Prostate gland (tissue), 2 donors: ENCODE data around the gene RTN4R. TPM values are rescaled to one million over a fixed set of nuclear protein-coding genes. Genes with fewer than 3 reads are reported as not detected.
"Not testable (repeated sequence)": the region's sequence is repeated elsewhere in the genome, so short reads cannot be mapped to it uniquely, and the experiment has no call there.

ENCODE experiments used
- DNase-seq: peaks from one replicate; pipeline ENCODE4 v3.0.0-alpha.2; 2019; ENCODE audit warnings: low spot score
- H3K27ac ChIP-seq, 2 donors: fragments of 200-600 bp; sonication (generic); 2 replicates each; pipeline ENCODE4 v1.5.1; 2017 to 2019
- H3K27me3 ChIP-seq: fragments of 200-600 bp; sonication (generic); replicated peaks from 2 replicates; pipeline ENCODE4 v1.5.1; 2019; ENCODE audit not compliant: insufficient read depth
- H3K36me3 ChIP-seq, 2 donors: fragments of 200-600 bp; sonication (generic); 1 replicate in 1 of 2; 2 replicates in 1 of 2; pipeline versions ENCODE4 v1.5.1 to v1.8.1; 2017 to 2019
- H3K4me1 ChIP-seq: fragments of 200-600 bp; sonication (generic); replicated peaks from 2 replicates; pipeline ENCODE4 v1.5.1; 2019
- H3K4me3 ChIP-seq, 2 donors: fragments of 200-600 bp; sonication (generic); 2 replicates each; pipeline ENCODE4 v1.5.1; 2017 to 2019
- H3K9me3 ChIP-seq: fragments of 200-600 bp; sonication (generic); 2 replicates; pipeline ENCODE4 v1.5.1; 2017
- POLR2A ChIP-seq: fragments of 450-650 bp; IDR thresholded peaks from one replicate; pipeline ENCODE4 v1.6.1; 2016; ENCODE audit warnings: antibody characterized with exemption, mild to moderate bottlenecking
- POLR2AphosphoS5 ChIP-seq: sonication (generic); formaldehyde crosslinking; IDR thresholded peaks from one replicate; pipeline ENCODE4 v1.6.1; 2017; ENCODE audit warnings: antibody characterized with exemption
- WGBS: methylation state at CpG from one replicate; pipeline ENCODE4 v1.1.5; 2018; 5-methylcytosine and 5-hydroxymethylcytosine counted together
- intact Hi-C: fragments of 100-400 bp; cut with DNase I; formaldehyde crosslinking; loops from one replicate; pipeline ENCODE4 v1.14.2; 2022
- total RNA-seq, 2 donors: library from RNA; depleted of rRNA; stranded (reverse); fragments of >200 nt; gene quantifications; one replicate each; pipeline ENCODE4 v1.1.0, GENCODE V29; 2016
- TF ChIP-seq, protein P1 (sequence below), 4 experiments: fragments of 200-600 bp in 2 of 4; fragments of 450-650 bp in 2 of 4; sonication (generic) in 2 of 4; IDR thresholded peaks; 1 replicate in 3 of 4; 2 replicates in 1 of 4; pipeline ENCODE4 v1.5.1; 2016 to 2019; ENCODE audit warnings: antibody characterized with exemption in 4 of 4, mild to moderate bottlenecking in 2 of 4, moderate library complexity in 2 of 4

Gene RTN4R
- total RNA-seq, 2 donors from 2014 or later = 4.4 to 6.0 TPM

DNA sequence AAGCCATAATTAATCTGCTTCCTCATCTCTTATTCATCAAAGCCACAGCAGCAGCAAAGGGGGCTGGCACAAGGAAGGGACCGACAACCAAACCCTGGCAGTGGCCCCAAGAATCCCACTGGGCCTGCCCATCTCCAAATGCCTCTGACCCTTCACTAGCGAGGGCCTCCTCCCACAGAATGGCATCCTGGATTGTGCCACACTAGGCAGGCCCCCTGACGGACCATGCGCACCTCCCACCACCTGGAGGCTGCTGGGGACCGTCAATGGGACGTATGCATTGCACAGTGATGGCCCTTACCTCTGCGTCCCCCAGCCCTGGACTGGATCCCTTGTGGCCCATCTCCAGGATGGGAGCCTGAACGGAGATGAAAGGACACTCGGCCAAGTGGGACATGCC, 4.1 kb upstream of the RTN4R start:
- intact Hi-C loops = no loop called here
- WGBS = 92% methylated on average over 9 of the region's 9 CpGs

DNA sequence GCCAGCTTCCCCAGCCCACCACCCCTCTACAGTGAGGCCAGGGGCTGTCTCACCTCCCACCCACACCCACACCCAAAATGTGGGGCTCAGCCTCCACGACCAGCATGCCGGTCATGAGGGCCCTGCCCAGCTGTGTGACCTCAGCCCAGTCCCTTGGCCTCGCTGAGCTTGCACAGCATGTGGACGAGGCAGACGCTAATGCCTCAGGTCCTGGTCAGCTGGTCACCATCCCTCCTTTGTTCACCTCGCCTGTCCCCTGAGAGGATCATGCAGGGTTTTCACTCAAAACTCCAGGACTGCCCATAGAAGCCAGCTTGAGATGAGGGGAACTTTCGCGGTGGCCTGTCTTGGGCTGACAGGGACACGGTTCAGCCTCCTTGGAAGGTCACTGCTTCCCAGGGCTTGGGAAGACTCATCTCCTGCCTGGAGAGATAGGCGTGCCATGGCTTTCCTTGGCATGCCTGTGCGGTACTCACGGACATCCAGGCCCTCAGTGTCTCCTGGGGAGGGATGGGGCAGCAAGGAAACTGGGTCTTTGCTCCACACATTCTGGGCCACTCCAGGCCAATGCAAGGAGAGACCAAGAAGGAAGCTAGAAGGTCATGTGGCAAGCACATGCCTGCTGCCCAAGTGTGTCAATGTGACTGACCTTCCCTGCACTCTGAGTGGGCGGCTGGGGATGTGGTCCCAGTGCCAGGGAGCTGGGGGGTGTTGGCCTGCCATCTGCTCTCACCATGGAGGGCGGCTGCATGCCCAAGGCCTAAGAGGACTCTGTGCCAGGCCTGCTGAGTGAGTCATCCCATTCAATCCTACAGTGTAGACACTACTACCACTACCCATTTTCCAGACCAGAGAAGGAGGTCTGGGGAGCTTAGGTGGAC, 3.2 kb upstream of the RTN4R start:
- H3K27me3 ChIP-seq = no peaks in the 10 kb centered on the region
- intact Hi-C loops = no loop called here
- TF ChIP-seq, protein P1, sequence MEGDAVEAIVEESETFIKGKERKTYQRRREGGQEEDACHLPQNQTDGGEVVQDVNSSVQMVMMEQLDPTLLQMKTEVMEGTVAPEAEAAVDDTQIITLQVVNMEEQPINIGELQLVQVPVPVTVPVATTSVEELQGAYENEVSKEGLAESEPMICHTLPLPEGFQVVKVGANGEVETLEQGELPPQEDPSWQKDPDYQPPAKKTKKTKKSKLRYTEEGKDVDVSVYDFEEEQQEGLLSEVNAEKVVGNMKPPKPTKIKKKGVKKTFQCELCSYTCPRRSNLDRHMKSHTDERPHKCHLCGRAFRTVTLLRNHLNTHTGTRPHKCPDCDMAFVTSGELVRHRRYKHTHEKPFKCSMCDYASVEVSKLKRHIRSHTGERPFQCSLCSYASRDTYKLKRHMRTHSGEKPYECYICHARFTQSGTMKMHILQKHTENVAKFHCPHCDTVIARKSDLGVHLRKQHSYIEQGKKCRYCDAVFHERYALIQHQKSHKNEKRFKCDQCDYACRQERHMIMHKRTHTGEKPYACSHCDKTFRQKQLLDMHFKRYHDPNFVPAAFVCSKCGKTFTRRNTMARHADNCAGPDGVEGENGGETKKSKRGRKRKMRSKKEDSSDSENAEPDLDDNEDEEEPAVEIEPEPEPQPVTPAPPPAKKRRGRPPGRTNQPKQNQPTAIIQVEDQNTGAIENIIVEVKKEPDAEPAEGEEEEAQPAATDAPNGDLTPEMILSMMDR (IDR thresholded peaks at IDR 0.05) = no peak
- TF ChIP-seq POLR2A (no peak), POLR2AphosphoS5 (no peak)
- no peaks in the 10 kb centered on the region for H3K36me3 ChIP-seq
- WGBS = 92% methylated on average over 10 of the region's 14 CpGs
- H3K4me1 ChIP-seq = no peaks in the 10 kb centered on the region
- no peak overlapping the region for H3K4me3 ChIP-seq
- H3K27ac ChIP-seq = no peak overlapping the region
- DNase-seq = no peak
- H3K9me3 ChIP-seq = no peaks in the 10 kb centered on the region

More for the DNA sequence above, 4.1 kb upstream of the RTN4R start:
- TF ChIP-seq, protein P1 (IDR thresholded peaks at IDR 0.05) = no peak
- no peak for TF ChIP-seq POLR2AphosphoS5
- TF ChIP-seq POLR2A = no peak
- Histone ChIP-seq H3K4me1 (no peaks in the 10 kb centered on the region), H3K9me3 (no peaks in the 10 kb centered on the region), H3K4me3 (no peak overlapping the region), H3K27me3 (no peaks in the 10 kb centered on the region), H3K36me3 (no peaks in the 10 kb centered on the region), H3K27ac (no peak overlapping the region)
- no peak for DNase-seq

DNA sequence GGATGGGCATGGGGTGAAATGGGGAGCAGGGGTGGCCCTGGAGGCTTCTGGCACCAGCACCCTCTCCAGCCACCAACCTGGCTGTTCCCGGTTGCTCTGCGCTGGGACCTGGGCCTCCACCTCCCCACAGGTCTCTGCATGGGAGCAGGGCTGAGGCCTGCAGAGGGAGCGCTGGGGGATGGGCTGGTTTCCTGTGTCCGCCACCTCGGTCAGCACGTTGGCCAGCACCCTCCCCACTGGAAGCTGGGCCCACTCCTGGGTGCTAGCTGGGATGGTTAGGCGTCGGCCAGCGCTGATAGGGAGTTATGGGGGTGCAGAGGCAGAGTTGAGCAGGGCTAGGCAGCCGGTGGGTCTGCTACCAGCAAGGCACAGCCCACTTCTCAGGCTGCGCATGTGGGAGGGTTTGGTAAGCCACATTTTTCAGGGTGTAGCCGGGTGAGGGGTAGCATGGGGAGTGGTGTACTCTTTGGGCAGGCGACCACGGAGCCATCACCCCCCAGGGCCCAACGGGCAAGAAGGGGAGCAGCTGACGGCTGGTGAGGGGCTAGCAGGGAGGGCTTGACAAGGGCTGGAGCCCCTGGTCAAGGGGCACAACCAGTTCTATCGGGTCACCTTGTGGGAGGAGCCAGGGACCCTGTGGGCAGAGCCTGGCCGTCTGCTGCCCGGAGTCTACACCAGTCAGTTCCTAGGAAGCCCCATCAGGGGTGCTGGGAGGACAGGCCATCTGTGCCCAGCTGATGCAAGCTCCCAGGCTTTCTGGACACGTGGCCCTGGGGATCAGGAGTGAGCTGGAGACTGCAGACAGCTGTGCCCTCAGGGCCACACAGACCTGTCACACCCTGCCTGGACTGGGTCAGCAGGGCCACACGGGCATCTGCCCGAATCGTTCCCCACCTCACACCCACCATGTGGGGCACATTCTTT, 2.3 kb upstream of the RTN4R start:
- intact Hi-C loops, H3K9me3 ChIP-seq, DNase-seq, H3K4me3 ChIP-seq, H3K4me1 ChIP-seq, H3K27me3 ChIP-seq, H3K27ac ChIP-seq, H3K36me3 ChIP-seq: not testable (repeated sequence)
- 80% methylated on average over 16 of the region's 23 CpGs for WGBS

DNA sequence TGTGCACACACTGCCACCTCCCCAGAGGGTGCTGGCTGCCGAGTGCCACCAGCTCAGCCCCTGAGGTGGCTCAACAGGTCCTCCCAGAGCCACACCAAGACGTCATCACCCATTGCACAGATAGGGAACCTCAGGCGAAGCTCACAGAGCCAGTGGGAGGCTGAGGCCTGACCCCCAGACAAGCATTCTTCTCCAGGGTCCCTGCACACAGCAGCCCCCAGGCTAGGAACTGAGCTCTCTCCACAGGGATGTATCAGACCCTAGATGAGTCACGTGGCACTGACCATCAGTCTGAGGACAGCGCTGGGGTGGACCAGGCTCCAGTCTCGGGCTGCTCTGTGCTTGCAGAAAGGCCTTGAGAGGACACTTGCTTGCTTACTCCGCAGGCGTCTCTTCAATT, 1.6 kb upstream of the RTN4R start:
- not testable (repeated sequence) for H3K36me3 ChIP-seq, H3K27ac ChIP-seq, H3K9me3 ChIP-seq, DNase-seq, H3K27me3 ChIP-seq, H3K4me3 ChIP-seq, H3K4me1 ChIP-seq
- WGBS = 92% methylated on average over 8 of the region's 8 CpGs
- intact Hi-C loops = loop anchor here (5.0 kb wide), 1 partner anchor 112 kb away; no protein-coding TSS in a partner anchor

DNA sequence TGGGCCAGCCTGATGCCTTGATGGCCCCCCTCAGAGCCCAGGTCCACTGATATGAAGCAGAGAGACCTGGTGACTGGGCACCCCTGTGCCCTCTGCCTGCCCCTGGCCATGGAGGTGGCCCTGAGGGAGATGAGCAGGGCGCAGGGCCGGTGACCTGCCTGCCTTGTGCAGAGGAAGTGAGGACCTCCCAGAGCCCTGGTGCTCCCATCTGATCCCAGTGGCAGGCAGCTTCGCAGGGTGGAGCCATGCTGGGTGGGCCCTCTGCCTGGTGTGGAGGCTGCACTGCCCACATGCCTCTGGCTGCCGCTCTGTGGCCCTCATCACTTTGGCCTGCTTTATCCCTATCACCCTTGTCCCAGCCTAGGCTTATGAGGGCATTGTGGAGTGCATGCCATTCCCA, 1.1 kb upstream of the RTN4R start:
- not testable (repeated sequence) for H3K27ac ChIP-seq, H3K4me1 ChIP-seq, DNase-seq, H3K27me3 ChIP-seq, H3K9me3 ChIP-seq, H3K36me3 ChIP-seq, H3K4me3 ChIP-seq
- intact Hi-C loops = loop anchor here (5.0 kb wide), 1 partner anchor 112 kb away; no protein-coding TSS in a partner anchor
- 90% methylated on average over 4 of the region's 4 CpGs for WGBS
